ENCODE data around the gene KDM4C. TPM values are rescaled to one million over a fixed set of nuclear protein-coding genes. Genes with fewer than 3 reads are reported as not detected.
"Not testable (repeated sequence)": the region's sequence is repeated elsewhere in the genome, so short reads cannot be mapped to it uniquely, and the experiment has no call there.

KDM4C gene
- polyA plus RNA-seq, 1 donor (not counting 4 experiments of a cell fraction or from before 2014, with no cell fraction given) = 17.2 TPM

DNA sequence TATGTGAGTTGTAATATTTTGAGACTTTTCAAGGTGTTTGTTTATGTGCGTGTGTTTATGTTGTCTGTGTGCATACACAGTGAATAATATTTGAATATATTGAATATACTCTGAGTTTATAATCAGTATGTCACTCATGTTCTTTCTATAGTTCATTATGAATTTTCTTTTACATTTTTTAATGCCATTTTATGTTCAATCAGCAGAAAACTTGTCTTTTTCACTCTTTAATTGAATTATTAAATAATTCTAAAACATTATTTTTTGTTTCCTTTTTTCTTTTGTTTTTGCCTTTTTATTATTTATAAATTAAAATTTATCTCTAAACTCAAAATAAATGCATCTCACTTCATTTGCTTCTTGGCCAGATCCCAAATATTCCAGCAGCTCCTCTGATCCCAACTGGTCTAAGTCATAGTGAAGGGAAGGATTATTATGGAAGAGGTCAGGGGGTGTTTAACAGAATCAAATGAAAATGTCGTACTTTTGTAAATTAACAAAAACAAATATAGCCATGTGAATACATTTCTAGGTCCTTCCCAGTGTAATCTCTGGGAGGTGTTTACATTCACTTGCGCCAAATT lies 188.9 kb downstream of the KDM4C start:
- no peak overlapping the region for H3K27ac ChIP-seq (ENCODE audit: control insufficient read depth, insufficient read depth, low read length)
- no peak for TF ChIP-seq EZH2 (IDR thresholded peaks at IDR 0.05; ENCODE audit: low read length)
- TF ChIP-seq, protein P1, sequence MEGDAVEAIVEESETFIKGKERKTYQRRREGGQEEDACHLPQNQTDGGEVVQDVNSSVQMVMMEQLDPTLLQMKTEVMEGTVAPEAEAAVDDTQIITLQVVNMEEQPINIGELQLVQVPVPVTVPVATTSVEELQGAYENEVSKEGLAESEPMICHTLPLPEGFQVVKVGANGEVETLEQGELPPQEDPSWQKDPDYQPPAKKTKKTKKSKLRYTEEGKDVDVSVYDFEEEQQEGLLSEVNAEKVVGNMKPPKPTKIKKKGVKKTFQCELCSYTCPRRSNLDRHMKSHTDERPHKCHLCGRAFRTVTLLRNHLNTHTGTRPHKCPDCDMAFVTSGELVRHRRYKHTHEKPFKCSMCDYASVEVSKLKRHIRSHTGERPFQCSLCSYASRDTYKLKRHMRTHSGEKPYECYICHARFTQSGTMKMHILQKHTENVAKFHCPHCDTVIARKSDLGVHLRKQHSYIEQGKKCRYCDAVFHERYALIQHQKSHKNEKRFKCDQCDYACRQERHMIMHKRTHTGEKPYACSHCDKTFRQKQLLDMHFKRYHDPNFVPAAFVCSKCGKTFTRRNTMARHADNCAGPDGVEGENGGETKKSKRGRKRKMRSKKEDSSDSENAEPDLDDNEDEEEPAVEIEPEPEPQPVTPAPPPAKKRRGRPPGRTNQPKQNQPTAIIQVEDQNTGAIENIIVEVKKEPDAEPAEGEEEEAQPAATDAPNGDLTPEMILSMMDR (optimal IDR thresholded peaks at IDR 0.05 in 1 of 3, IDR thresholded peaks at IDR 0.05 in 1 of 3, conservative IDR thresholded peaks at IDR 0.05 in 1 of 3; ENCODE audit: extremely low read depth in 1 of 3, insufficient read depth in 2 of 3, low read length in 3 of 3) = no peak
- H3K9me1 ChIP-seq (ENCODE audit: control insufficient read depth, extremely low read depth, insufficient read depth, low read length) = no peaks in the 10 kb centered on the region
- no peaks in the 10 kb centered on the region for H3K9me3 ChIP-seq (ENCODE audit: control insufficient read depth, low read depth, low read length)
- H3K4me1 ChIP-seq (ENCODE audit: control insufficient read depth, extremely low read depth, insufficient read depth, low read length) = peaks cover 12% of the 10 kb centered on the region
- H3K4me2 ChIP-seq (ENCODE audit: control insufficient read depth, extremely low read depth, insufficient read depth, low read depth, low read length) = no peak overlapping the region
- H3K36me3 ChIP-seq (ENCODE audit: control insufficient read depth in 2 of 2, extremely low read depth in 1 of 2, insufficient read depth in 2 of 2, low read length in 2 of 2) = peaks cover 0 to 3% of the 10 kb centered on the region in 2 experiments
- no peak overlapping the region for H3K9ac ChIP-seq (ENCODE audit: control insufficient read depth, extremely low read depth, insufficient read depth, low read length)
- H3K27me3 ChIP-seq (ENCODE audit: control insufficient read depth, extremely low read depth, insufficient read depth, low read length) = no peaks in the 10 kb centered on the region
- DNase-seq (ENCODE audit: low read depth, low spot score) (no peak), FAIRE-seq (no peak)
- dilution Hi-C loops (cut with MboI; ENCODE audit: extremely low pct_ligation_motif_present, low sequenced_read_pairs) = no loop called here
- H3K79me2 ChIP-seq (ENCODE audit: control insufficient read depth, insufficient read depth, low read length) = no peaks in the 10 kb centered on the region
- no peaks in the 10 kb centered on the region for H4K20me1 ChIP-seq (ENCODE audit: control insufficient read depth, extremely low read depth, insufficient read depth, low read length)
- no peak overlapping the region for H3K4me3 ChIP-seq (ENCODE audit: control insufficient read depth in 2 of 3, extremely low read depth in 1 of 3, insufficient read depth in 2 of 3, low read depth in 1 of 3, low read length in 3 of 3)
- no peak overlapping the region for H2AFZ ChIP-seq (ENCODE audit: control insufficient read depth, low read length)

DNA sequence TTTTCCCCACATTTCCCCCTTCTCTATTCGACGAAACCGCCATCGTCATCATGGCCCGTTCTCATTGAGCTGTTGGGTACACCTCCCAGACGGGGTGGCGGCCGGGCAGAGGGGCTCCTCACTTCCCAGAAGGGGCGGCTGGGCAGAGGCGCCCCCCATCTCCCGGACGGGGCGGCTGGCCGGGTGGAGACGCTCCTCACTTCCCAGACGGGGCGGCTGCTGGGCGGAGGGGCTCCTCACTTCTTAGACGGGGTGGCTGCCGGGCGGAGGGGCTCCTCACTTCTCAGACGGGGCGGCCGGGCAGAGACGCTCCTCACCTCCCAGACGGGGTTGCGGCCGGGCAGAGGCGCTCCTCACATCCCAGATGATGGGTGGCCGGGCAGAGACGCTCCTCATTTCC lies 191.1 kb downstream of the KDM4C start:
- H3K9ac ChIP-seq (ENCODE audit: control insufficient read depth, extremely low read depth, insufficient read depth, low read length); dilution Hi-C loops (cut with MboI; ENCODE audit: extremely low pct_ligation_motif_present, low sequenced_read_pairs); FAIRE-seq; H3K4me1 ChIP-seq (ENCODE audit: control insufficient read depth, extremely low read depth, insufficient read depth, low read length); H3K27me3 ChIP-seq (ENCODE audit: control insufficient read depth, extremely low read depth, insufficient read depth, low read length); H3K27ac ChIP-seq (ENCODE audit: control insufficient read depth, insufficient read depth, low read length); DNase-seq (ENCODE audit: low read depth, low spot score); H2AFZ ChIP-seq (ENCODE audit: control insufficient read depth, low read length); H3K36me3 ChIP-seq (ENCODE audit: control insufficient read depth in 2 of 2, extremely low read depth in 1 of 2, insufficient read depth in 2 of 2, low read length in 2 of 2); H3K4me2 ChIP-seq (ENCODE audit: control insufficient read depth, extremely low read depth, insufficient read depth, low read depth, low read length); H3K4me3 ChIP-seq (ENCODE audit: control insufficient read depth in 2 of 3, extremely low read depth in 1 of 3, insufficient read depth in 2 of 3, low read depth in 1 of 3, low read length in 3 of 3); H3K9me3 ChIP-seq (ENCODE audit: control insufficient read depth, low read depth, low read length); H3K79me2 ChIP-seq (ENCODE audit: control insufficient read depth, insufficient read depth, low read length); H3K9me1 ChIP-seq (ENCODE audit: control insufficient read depth, extremely low read depth, insufficient read depth, low read length); H4K20me1 ChIP-seq (ENCODE audit: control insufficient read depth, extremely low read depth, insufficient read depth, low read length): not testable (repeated sequence)
